MM.1S (cell line): ENCODE results near the gene HEBP2.

Experiments used
- DNase-seq: peaks from one replicate; pipeline ENCODE4 v3.0.0-alpha.2; 2015
- H2AFZ ChIP-seq: fragments of 300-600 bp; sonication (generic); 2 replicates; pipeline ENCODE4 v1.6.0; 2016; ENCODE audit warnings: antibody characterized with exemption, low read length
- H3F3A ChIP-seq: fragments of 300-600 bp; sonication (generic); 2 replicates; pipeline ENCODE4 v1.6.1; 2016; ENCODE audit warnings: mild to moderate bottlenecking, antibody characterized with exemption, low read length, moderate library complexity, mixed read lengths; ENCODE audit not compliant: insufficient read depth
- H3K27ac ChIP-seq: fragments of 300-600 bp; sonication (generic); 2 replicates; pipeline ENCODE4 v1.5.1; 2016; ENCODE audit warnings: mild to moderate bottlenecking, low read length
- H3K27me3 ChIP-seq: fragments of 300-600 bp; sonication (generic); replicated peaks from 2 replicates; pipeline ENCODE4 v1.6.0; 2016; ENCODE audit warnings: low read length; ENCODE audit not compliant: insufficient read depth
- H3K36me3 ChIP-seq: fragments of 300-600 bp; sonication (generic); replicated peaks from 2 replicates; pipeline ENCODE4 v1.6.1; 2016; ENCODE audit warnings: mild to moderate bottlenecking, low read length, mixed read lengths; ENCODE audit not compliant: insufficient read depth
- H3K4me1 ChIP-seq: fragments of 300-600 bp; sonication (generic); 2 replicates; pipeline ENCODE4 v1.6.1; 2016; ENCODE audit warnings: low read length, mixed read lengths
- H3K4me2 ChIP-seq: fragments of 300-600 bp; sonication (generic); 2 replicates; pipeline ENCODE4 v1.6.0; 2016; ENCODE audit warnings: low read depth, low read length
- H3K4me3 ChIP-seq: fragments of 300-600 bp; sonication (generic); 2 replicates; pipeline ENCODE4 v1.5.1; 2016; ENCODE audit warnings: low read length, mixed read lengths
- H3K79me2 ChIP-seq: fragments of 300-600 bp; sonication (generic); 2 replicates; pipeline ENCODE4 v1.6.1; 2016; ENCODE audit warnings: mixed run types, low read length, mixed read lengths
- H3K9ac ChIP-seq: fragments of 300-600 bp; sonication (generic); 2 replicates; pipeline ENCODE4 v1.6.1; 2016; ENCODE audit warnings: low read length, mixed read lengths
- H3K9me2 ChIP-seq: fragments of 300-600 bp; sonication (generic); replicated peaks from 2 replicates; pipeline ENCODE4 v1.6.1; 2016; ENCODE audit warnings: mild to moderate bottlenecking, low read length, mixed read lengths; ENCODE audit not compliant: insufficient read depth
- H3K9me3 ChIP-seq: fragments of 300-600 bp; sonication (generic); replicated peaks from 2 replicates; pipeline ENCODE4 v1.6.1; 2016; ENCODE audit warnings: mild to moderate bottlenecking, low read length, mixed read lengths; ENCODE audit not compliant: insufficient read depth
- H4K20me1 ChIP-seq: fragments of 300-600 bp; sonication (generic); 2 replicates; pipeline ENCODE4 v1.6.1; 2016; ENCODE audit warnings: mild to moderate bottlenecking, low read length, moderate library complexity, mixed read lengths; ENCODE audit not compliant: insufficient read depth
- CTCF ChIP-seq: fragments of 300-600 bp; sonication (generic); IDR thresholded peaks from 2 replicates; pipeline ENCODE4 v1.5.1; 2016; ENCODE audit warnings: antibody characterized with exemption, low read length, mixed read lengths
- EZH2 ChIP-seq: fragments of 300-600 bp; sonication (generic); optimal IDR thresholded peaks from 2 replicates; pipeline ENCODE3; 2017; ENCODE audit warnings: low read depth, mild to moderate bottlenecking, antibody characterized with exemption, low read length, mixed read lengths
- EZH2phosphoT487 ChIP-seq: fragments of 300-600 bp; sonication (generic); IDR thresholded peaks from 2 replicates; pipeline ENCODE4 v1.6.1; 2018; ENCODE audit warnings: antibody characterized with exemption, low read length

Gene HEBP2

GRCh38 chr6:138400326-138400725 lies 3.7 kb upstream of the HEBP2 start:
- no peak overlapping the region for H3K9ac ChIP-seq
- DNase-seq, result no peak
- H3K79me2 ChIP-seq, result no peaks in the 10 kb centered on the region
- TF ChIP-seq EZH2phosphoT487 (no peak), EZH2 (no peak), CTCF (no peak)
- no peaks in the 10 kb centered on the region for H3K36me3 ChIP-seq
- no peak overlapping the region for H3K4me2 ChIP-seq
- no peaks in the 10 kb centered on the region for H3K9me2 ChIP-seq
- peaks cover 4% of the 10 kb centered on the region; the same call in 1 of the 2 replicates for H3F3A ChIP-seq
- H3K4me3 ChIP-seq, result no peak overlapping the region
- no peak overlapping the region for H2AFZ ChIP-seq
- no peaks in the 10 kb centered on the region for H3K9me3 ChIP-seq
- no peaks in the 10 kb centered on the region for H3K4me1 ChIP-seq
- no peak overlapping the region for H3K27ac ChIP-seq
- no peaks in the 10 kb centered on the region for H3K27me3 ChIP-seq
- H4K20me1 ChIP-seq, result no peaks in the 10 kb centered on the region

GRCh38 chr6:138401960-138402837 lies 1.8 kb upstream of the HEBP2 start:
- no peak for DNase-seq
- Histone ChIP-seq H3F3A (peaks cover 5% of the 10 kb centered on the region; the same call in 1 of the 2 replicates), H3K4me1 (no peaks in the 10 kb centered on the region), H3K9me2 (no peaks in the 10 kb centered on the region), H4K20me1 (no peaks in the 10 kb centered on the region), H3K4me3 (no peak overlapping the region), H2AFZ (no peak overlapping the region), H3K9me3 (no peaks in the 10 kb centered on the region), H3K27ac (no peak overlapping the region), H3K36me3 (no peaks in the 10 kb centered on the region), H3K9ac (no peak overlapping the region), H3K79me2 (no peaks in the 10 kb centered on the region), H3K27me3 (no peaks in the 10 kb centered on the region), H3K4me2 (no peak overlapping the region)
- TF ChIP-seq EZH2 (no peak), EZH2phosphoT487 (no peak), CTCF (no peak)

- Histone ChIP-seq H3K9me2 (no peaks in the 10 kb centered on the region), H3K36me3 (no peaks in the 10 kb centered on the region), H3K4me1 (no peaks in the 10 kb centered on the region), H3K27me3 (no peaks in the 10 kb centered on the region), H3K27ac (no peak overlapping the region), H3K4me3 (no peak overlapping the region), H3K79me2 (no peaks in the 10 kb centered on the region), H3F3A (peaks cover 5% of the 10 kb centered on the region; the same call in 1 of the 2 replicates), H4K20me1 (no peaks in the 10 kb centered on the region), H3K4me2 (peak overlapping the region; percentile 97; the same call in 1 of the 2 replicates), H3K9me3 (no peaks in the 10 kb centered on the region), H3K9ac (no peak overlapping the region), H2AFZ (no peak overlapping the region)
- no peak for DNase-seq
- TF ChIP-seq EZH2, result no peak
- TF ChIP-seq CTCF, result no peak
- TF ChIP-seq EZH2phosphoT487, result no peak
Observed at GRCh38 chr6:138402838-138403187, 1.2 kb upstream of the HEBP2 start.
